ENCODE results near the gene KCNJ12.

DNA sequence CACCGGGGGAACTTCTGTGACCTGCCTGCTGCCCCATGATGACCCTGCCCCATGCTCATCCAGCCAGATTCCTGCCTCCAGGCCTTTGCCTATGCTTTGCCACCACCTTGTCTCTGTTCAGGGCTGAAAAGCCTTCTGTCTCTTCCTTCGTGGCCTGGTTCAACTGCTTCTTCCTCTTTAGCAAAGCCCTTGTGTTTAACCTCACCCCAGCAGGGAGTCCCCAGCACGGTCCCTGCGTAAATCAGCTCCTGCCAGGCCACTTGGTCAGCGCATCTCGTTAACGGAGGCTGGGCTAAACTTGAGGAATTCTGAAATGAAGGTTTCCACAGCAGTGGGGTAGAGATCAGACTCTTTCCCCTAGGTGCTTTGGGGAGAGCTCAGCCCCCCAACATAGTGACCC is 16.1 kb upstream of the KCNJ12 start:
- no peak for TF ChIP-seq ZBTB17 (tag by site-specific recombination; IDR thresholded peaks at IDR 0.05)
- TF ChIP-seq, protein P1, sequence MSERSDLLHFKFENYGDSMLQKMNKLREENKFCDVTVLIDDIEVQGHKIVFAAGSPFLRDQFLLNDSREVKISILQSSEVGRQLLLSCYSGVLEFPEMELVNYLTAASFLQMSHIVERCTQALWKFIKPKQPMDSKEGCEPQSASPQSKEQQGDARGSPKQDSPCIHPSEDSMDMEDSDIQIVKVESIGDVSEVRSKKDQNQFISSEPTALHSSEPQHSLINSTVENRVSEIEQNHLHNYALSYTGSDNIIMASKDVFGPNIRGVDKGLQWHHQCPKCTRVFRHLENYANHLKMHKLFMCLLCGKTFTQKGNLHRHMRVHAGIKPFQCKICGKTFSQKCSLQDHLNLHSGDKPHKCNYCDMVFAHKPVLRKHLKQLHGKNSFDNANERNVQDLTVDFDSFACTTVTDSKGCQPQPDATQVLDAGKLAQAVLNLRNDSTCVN (tag by site-specific recombination; optimal IDR thresholded peaks at IDR 0.05) = no peak
- TF ChIP-seq MZF1 (tag by site-specific recombination; IDR thresholded peaks at IDR 0.05; ENCODE audit: borderline replicate concordance) = no peak
- TF ChIP-seq, protein P2, sequence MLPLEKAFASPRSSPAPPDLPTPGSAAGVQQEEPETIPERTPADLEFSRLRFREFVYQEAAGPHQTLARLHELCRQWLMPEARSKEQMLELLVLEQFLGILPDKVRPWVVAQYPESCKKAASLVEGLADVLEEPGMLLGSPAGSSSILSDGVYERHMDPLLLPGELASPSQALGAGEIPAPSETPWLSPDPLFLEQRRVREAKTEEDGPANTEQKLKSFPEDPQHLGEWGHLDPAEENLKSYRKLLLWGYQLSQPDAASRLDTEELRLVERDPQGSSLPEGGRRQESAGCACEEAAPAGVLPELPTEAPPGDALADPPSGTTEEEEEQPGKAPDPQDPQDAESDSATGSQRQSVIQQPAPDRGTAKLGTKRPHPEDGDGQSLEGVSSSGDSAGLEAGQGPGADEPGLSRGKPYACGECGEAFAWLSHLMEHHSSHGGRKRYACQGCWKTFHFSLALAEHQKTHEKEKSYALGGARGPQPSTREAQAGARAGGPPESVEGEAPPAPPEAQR (tag by site-specific recombination; IDR thresholded peaks at IDR 0.05) = no peak
- TF ChIP-seq SCRT1 (tag by site-specific recombination; IDR thresholded peaks at IDR 0.05; ENCODE audit: borderline replicate concordance) = no peak
- TF ChIP-seq BCL11A (tag by site-specific recombination; IDR thresholded peaks at IDR 0.05; ENCODE audit: low read depth) = no peak
- TF ChIP-seq ZNF132 (tag by site-specific recombination; IDR thresholded peaks at IDR 0.05; ENCODE audit: borderline replicate concordance) = no peak
- TF ChIP-seq, protein P3, sequence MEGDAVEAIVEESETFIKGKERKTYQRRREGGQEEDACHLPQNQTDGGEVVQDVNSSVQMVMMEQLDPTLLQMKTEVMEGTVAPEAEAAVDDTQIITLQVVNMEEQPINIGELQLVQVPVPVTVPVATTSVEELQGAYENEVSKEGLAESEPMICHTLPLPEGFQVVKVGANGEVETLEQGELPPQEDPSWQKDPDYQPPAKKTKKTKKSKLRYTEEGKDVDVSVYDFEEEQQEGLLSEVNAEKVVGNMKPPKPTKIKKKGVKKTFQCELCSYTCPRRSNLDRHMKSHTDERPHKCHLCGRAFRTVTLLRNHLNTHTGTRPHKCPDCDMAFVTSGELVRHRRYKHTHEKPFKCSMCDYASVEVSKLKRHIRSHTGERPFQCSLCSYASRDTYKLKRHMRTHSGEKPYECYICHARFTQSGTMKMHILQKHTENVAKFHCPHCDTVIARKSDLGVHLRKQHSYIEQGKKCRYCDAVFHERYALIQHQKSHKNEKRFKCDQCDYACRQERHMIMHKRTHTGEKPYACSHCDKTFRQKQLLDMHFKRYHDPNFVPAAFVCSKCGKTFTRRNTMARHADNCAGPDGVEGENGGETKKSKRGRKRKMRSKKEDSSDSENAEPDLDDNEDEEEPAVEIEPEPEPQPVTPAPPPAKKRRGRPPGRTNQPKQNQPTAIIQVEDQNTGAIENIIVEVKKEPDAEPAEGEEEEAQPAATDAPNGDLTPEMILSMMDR (tag by site-specific recombination; IDR thresholded peaks at IDR 0.05) = no peak
